ENCODE results near the gene KCP. TPM values are rescaled to one million over a fixed set of nuclear protein-coding genes. Genes with fewer than 3 reads are reported as not detected.

Gene KCP
- total RNA-seq, 1 donor from 2014 or later: 0.11 TPM

- intact Hi-C loops (cut with DNase I): no loop called here
- peak; percentile 35 for DNase-seq
- ATAC-seq (ENCODE audit: poor library complexity): no peak
These were observed 70.0 kb downstream of the KCP start for GRCh38 chr7:128840326-128841170.

GRCh38 chr7:128839751-128840177 lies 70.7 kb downstream of the KCP start:
- ATAC-seq (ENCODE audit: poor library complexity) (no peak), DNase-seq (peak; percentile 34)
- intact Hi-C loops (cut with DNase I): no loop called here

GRCh38 chr7:128838981-128839731 lies 71.4 kb downstream of the KCP start:
- intact Hi-C loops (cut with DNase I): no loop called here
- ATAC-seq (ENCODE audit: poor library complexity) (no peak), DNase-seq (peak; percentile 28)

GRCh38 chr7:128838109-128838779 lies 72.3 kb downstream of the KCP start:
- peak; percentile 33 for DNase-seq
- intact Hi-C loops (cut with DNase I): no loop called here
- no peak for ATAC-seq (ENCODE audit: poor library complexity)

- ATAC-seq (ENCODE audit: poor library complexity): no peak
- intact Hi-C loops (cut with DNase I): no loop called here
- peak; percentile 41 for DNase-seq
These were observed 73.0 kb downstream of the KCP start for GRCh38 chr7:128837521-128837921.

- no peak for ATAC-seq (ENCODE audit: poor library complexity)
- DNase-seq: peak; percentile 37
- intact Hi-C loops (cut with DNase I): no loop called here
These were observed 73.7 kb downstream of the KCP start for GRCh38 chr7:128836729-128837348.

GRCh38 chr7:128835790-128836641 lies 74.5 kb downstream of the KCP start:
- ATAC-seq (ENCODE audit: poor library complexity) (no peak), DNase-seq (peak; percentile 62)
- intact Hi-C loops (cut with DNase I): no loop called here

GRCh38 chr7:128835231-128835751 lies 75.2 kb downstream of the KCP start:
- ATAC-seq (ENCODE audit: poor library complexity) (no peak), DNase-seq (no peak)
- intact Hi-C loops (cut with DNase I): no loop called here

GRCh38 chr7:128833946-128834325 lies 76.6 kb downstream of the KCP start:
- DNase-seq: no peak
- intact Hi-C loops (cut with DNase I): loop anchor here (5.0 kb wide), 1 partner anchor 42 kb away; the partner anchor contains the start of gene CCDC136
- ATAC-seq (ENCODE audit: poor library complexity): no peak

- DNase-seq (peak; percentile 81), ATAC-seq (ENCODE audit: poor library complexity) (peak; percentile 6)
- intact Hi-C loops (cut with DNase I): loop anchor here (5.0 kb wide), 1 partner anchor 41 kb away; the partner anchor contains the start of gene CCDC136
These were observed 77.2 kb downstream of the KCP start for GRCh38 chr7:128833148-128833945.

GRCh38 chr7:128832880-128833147 lies 77.7 kb downstream of the KCP start:
- intact Hi-C loops (cut with DNase I): loop anchor here (5.0 kb wide), 1 partner anchor 41 kb away; the partner anchor contains the start of gene CCDC136
- DNase-seq (no peak), ATAC-seq (ENCODE audit: poor library complexity) (no peak)

- intact Hi-C loops (cut with DNase I): loop anchor here (5.0 kb wide), 1 partner anchor 40 kb away; the partner anchor contains the start of gene CCDC136
- ATAC-seq (ENCODE audit: poor library complexity) (peak; percentile 23), DNase-seq (peak; percentile 73)
These were observed 78.3 kb downstream of the KCP start for GRCh38 chr7:128831994-128832879.

GRCh38 chr7:128831178-128831993 lies 79.1 kb downstream of the KCP start:
- peak; percentile 38 for ATAC-seq (ENCODE audit: poor library complexity)
- intact Hi-C loops (cut with DNase I): loop anchor here (5.0 kb wide), 1 partner anchor 39 kb away; the partner anchor contains the start of gene CCDC136
- peak; percentile 80 for DNase-seq

GRCh38 chr7:128830231-128831177 lies 80.0 kb downstream of the KCP start, which contains the start of gene FLNC:
Gene FLNC, plus strand, starts transcription at chr7:128830406. Its CDS starts 232 bp downstream, at chr7:128830638.
- intact Hi-C loops (cut with DNase I): loop anchor here (5.0 kb wide), 1 partner anchor 38 kb away; the partner anchor contains the start of gene CCDC136
- peak; percentile 77 for DNase-seq
- peak; percentile 23 for ATAC-seq (ENCODE audit: poor library complexity)
